Ramos (cell line): ENCODE results near the gene SLC7A6OS.

ENCODE experiments used
- in situ Hi-C: fragments of 300-500 bp; cut with MboI; formaldehyde crosslinking; loops from one replicate; pipeline ENCODE4 v1.14.3; 2022; ENCODE audit warnings: low sequenced_read_pairs; ENCODE audit not compliant: unreplicated experiment

Gene SLC7A6OS

GRCh38 chr16:68257906-68258800 lies 52.6 kb downstream of the SLC7A6OS start:
- in situ Hi-C loops: no loop called here

- in situ Hi-C loops: no loop called here
These were observed 53.4 kb downstream of the SLC7A6OS start for GRCh38 chr16:68257251-68257905.

- in situ Hi-C loops: no loop called here
These were observed 55.0 kb downstream of the SLC7A6OS start for GRCh38 chr16:68255712-68256111.

- in situ Hi-C loops: no loop called here
These were observed 57.0 kb downstream of the SLC7A6OS start for GRCh38 chr16:68253721-68254120.

GRCh38 chr16:68252383-68252782 lies 58.4 kb downstream of the SLC7A6OS start:
- in situ Hi-C loops: no loop called here

- in situ Hi-C loops: no loop called here
These were observed 58.9 kb downstream of the SLC7A6OS start for GRCh38 chr16:68251832-68252231.

- in situ Hi-C loops: no loop called here
These were observed 59.8 kb downstream of the SLC7A6OS start for GRCh38 chr16:68250951-68251350.

GRCh38 chr16:68249371-68249770 lies 61.4 kb downstream of the SLC7A6OS start:
- in situ Hi-C loops: no loop called here
